Coronary artery (tissue), 2 donors: ENCODE results near the gene ZFP36.
A peak's percentile ranks its signal among the peaks of the same experiment; 100 is the strongest.

Experiments used
- DNase-seq: peaks from one replicate; pipeline ENCODE4 v3.0.0-alpha.2; 2017; ENCODE audit warnings: low spot score
- H3K27ac ChIP-seq, 2 donors: fragments of 200-600 bp; sonication (generic); one replicate each; pipeline ENCODE4 v1.5.1; 2016 to 2019
- H3K4me3 ChIP-seq: fragments of 200-600 bp; sonication (generic); 2 replicates; pipeline ENCODE4 v1.5.1; 2016; ENCODE audit warnings: mild to moderate bottlenecking, moderate library complexity
- TF ChIP-seq, protein P1 (sequence below): fragments of 200-600 bp; sonication (generic); IDR thresholded peaks from one replicate; pipeline ENCODE4 v1.5.1; 2019; ENCODE audit warnings: antibody characterized with exemption

The ZFP36 gene

DNA sequence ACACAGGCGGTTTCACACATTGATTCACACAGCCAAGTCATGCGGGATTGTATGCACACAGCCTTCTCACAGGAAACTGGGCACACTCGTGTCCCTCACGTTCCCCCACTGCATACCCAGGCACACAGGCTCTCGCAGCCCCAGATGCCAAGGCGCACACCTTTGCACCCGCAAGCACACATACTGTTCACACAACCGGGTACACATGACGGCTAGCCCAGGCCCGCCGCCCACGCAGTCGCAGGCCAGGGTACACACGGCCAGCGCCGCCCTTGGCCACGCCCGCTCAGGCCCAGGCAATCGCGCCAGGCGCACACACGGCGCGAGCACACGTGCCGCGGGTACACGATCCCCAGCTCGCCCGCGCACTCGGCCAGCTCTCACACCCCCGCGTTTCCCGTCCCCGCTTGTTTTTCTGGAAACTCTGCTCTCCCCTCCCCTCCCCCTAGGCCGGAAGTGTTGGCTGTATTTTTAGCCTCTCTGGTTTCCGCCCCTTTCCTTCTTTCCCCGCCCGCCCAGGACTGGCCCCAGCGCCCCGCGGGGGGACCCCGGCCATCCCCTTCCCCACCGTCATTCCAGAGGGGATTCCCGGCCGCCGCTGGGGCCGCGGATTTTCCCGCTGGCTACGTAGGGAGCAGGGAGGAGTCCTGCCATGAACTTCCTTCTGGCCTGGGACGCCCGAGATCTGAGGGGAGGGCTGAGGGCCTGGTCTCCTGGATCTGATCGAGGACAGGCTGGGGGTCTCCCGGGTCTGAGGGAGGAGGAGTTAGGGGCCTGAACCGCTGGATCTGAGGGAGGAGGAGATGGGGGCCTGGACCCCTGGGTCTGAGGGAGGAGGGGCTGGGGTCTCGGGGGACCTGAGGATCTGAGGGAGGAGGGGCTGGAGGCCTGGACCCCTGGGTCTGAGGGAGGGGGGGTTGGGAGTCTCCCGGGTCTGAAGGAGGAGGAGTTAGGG, 4.0 kb upstream of the ZFP36 start:
- H3K4me3 ChIP-seq, result peak overlapping the region; percentile 73
- TF ChIP-seq, protein P1, sequence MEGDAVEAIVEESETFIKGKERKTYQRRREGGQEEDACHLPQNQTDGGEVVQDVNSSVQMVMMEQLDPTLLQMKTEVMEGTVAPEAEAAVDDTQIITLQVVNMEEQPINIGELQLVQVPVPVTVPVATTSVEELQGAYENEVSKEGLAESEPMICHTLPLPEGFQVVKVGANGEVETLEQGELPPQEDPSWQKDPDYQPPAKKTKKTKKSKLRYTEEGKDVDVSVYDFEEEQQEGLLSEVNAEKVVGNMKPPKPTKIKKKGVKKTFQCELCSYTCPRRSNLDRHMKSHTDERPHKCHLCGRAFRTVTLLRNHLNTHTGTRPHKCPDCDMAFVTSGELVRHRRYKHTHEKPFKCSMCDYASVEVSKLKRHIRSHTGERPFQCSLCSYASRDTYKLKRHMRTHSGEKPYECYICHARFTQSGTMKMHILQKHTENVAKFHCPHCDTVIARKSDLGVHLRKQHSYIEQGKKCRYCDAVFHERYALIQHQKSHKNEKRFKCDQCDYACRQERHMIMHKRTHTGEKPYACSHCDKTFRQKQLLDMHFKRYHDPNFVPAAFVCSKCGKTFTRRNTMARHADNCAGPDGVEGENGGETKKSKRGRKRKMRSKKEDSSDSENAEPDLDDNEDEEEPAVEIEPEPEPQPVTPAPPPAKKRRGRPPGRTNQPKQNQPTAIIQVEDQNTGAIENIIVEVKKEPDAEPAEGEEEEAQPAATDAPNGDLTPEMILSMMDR, result no peak
- DNase-seq, result peak; percentile 96
- H3K27ac ChIP-seq, result peak overlapping the region; percentile 99 to 100

- Histone ChIP-seq H3K27ac (peak overlapping the region; percentile 99 to 100), H3K4me3 (peak overlapping the region; percentile 73)
- DNase-seq, result peak; percentile 100
- TF ChIP-seq, protein P1, result no peak
Observed at GRCh38 chr19:39403331-39404312, 3.0 kb upstream of the ZFP36 start.

GRCh38 chr19:39405261-39405957, 1.2 kb upstream of the ZFP36 start:
- TF ChIP-seq, protein P1, result no peak
- DNase-seq, result no peak
- peak overlapping the region; percentile 97 for H3K4me3 ChIP-seq
- H3K27ac ChIP-seq, result peak overlapping the region; percentile 99 to 100

GRCh38 chr19:39405958-39406655, 540 bp upstream of the ZFP36 start:
- TF ChIP-seq, protein P1, result no peak
- no peak for DNase-seq
- H3K4me3 ChIP-seq, result peak overlapping the region; percentile 97
- peak overlapping the region; percentile 99 to 100 for H3K27ac ChIP-seq

GRCh38 chr19:39407410-39407659, 688 bp downstream of the ZFP36 start:
- TF ChIP-seq, protein P1, result no peak
- no peak for DNase-seq
- peak overlapping the region; percentile 99 to 100 for H3K27ac ChIP-seq
- peak overlapping the region; percentile 97 for H3K4me3 ChIP-seq
